Measurements from ENCODE around the gene LINC01488.

Gene LINC01488
- total RNA-seq: 0 to 1.3 (median 0) reads per million in 17 experiments

GRCh38 chr11:69481393-69481844 lies at the start of gene LINC01488:
TSS of gene LINC01488 (plus strand) at chr11:69481663.
- DNase-seq: no peak

GRCh38 chr11:69431893-69432738 lies 49.3 kb upstream of the LINC01488 start:
- no peak for DNase-seq

DNA sequence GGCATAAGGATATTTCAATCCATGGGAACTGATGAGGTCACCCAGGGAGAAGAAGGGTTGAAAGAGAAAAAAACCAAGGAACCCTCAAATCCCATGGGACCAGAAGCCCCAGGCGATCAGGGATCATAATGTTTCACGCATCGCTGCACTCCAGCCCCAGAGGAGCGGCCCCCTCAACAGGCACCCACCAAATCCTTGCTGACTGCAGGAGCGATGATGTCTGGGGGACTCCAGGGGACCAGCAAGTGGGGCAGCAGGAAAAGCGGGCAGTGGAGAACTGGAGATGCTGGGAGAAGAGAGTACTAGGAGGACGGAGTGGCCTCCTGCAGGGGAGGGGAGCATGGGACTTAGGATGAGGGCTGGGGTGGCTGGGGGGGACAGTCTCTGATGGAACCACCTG lies 47.7 kb upstream of the LINC01488 start:
- DNase-seq: no peak

- DNase-seq: no peak
Observed at GRCh38 chr11:69434471-69434931, 47.0 kb upstream of the LINC01488 start.

DNA sequence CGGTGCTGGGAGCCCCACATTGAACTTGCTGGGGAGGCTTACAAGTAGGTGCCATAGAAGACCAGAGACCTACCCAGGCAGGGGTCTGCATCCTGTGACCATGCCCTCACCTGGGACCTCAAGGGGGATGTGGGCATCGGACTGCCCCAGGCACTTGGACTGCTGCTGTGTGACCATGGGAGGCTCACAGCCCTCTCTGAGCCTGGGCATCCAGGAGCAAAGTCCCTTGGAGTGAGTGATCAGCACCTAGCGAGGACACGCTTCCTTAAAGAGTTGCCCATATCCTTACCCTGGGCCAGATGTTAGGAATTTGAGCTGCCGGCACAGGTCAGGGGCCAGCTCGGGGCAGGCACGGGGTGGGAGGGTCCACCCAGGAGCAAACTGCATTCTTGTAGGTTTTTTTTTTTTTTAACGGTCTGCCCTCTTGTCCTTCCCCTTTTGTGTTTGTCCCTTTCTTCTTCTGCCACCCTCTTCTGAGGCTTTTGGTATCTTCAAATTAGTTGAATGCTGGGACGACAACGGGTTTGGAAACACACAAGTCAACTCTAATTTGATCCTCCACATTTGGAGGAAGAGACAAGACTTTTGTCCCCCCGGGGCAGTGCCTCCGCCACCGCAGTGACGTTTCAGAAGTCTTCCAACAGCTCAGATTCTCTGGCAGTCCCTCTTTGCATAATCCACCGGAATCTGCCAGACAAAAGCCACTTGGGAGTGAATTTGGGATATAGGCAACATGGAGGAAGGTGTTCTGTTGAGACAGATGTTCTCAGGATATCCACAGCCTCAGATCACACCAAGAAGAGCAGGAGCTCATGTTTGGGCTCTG lies 46.1 kb upstream of the LINC01488 start:
- peak in 1 of 4 experiments; percentile 41 for DNase-seq

DNA sequence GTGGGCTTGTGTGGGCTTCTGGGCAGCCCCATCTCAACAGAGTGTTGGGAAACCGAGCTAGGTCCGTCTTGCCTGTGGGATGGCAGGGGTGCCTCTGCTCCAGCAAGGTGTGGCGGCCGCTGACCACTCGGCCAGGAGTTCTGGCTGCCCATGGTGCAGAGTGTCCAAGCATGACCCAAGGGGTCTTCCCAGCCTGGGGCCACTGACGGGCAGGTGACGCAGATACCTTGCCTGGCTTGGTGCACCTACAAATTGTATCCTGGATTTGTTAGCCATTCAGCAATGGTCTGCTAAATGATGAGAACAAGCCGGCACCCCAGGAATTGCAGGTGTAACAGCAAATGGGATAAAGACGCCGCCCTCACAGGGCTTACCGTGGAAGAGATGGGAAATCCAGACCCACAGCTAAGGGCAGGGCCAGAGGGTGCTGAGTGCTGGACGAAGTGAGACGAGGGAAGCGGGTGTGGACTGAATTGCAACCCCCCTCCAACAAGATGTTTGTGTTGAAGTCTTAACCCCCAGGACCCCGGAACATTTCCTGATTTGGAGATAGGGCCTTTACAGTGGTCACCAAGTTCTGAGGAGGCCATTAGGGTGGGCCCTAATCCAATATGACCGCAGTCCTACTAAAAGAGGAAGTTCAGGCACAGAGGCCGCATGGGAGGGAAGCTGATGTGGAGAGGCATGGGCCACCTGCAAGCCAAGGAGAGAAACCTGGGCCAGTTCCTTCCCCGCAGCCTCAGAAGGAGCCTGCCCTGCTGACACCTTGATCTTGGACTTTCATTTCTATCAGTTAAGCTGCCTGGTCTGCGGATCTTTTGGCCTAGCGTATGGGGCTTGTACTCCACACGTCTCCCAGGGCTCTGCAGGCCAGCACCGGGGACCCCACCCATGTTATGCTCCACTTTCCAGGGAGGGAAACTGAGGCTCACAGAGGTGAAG lies 45.2 kb upstream of the LINC01488 start:
- DNase-seq: peak in 3 of 4 experiments; percentile 39 to 57 (median 57)

GRCh38 chr11:69437001-69437875 lies 44.2 kb upstream of the LINC01488 start:
- DNase-seq: no peak

- DNase-seq: no peak
Observed at GRCh38 chr11:69437876-69438205, 43.6 kb upstream of the LINC01488 start.

- no peak for DNase-seq
Observed at GRCh38 chr11:69438286-69438920, 43.1 kb upstream of the LINC01488 start.

- no peak for DNase-seq
Observed at GRCh38 chr11:69439127-69439526, 42.3 kb upstream of the LINC01488 start.

GRCh38 chr11:69439651-69440464 lies 41.6 kb upstream of the LINC01488 start:
- no peak for DNase-seq

- no peak for DNase-seq
Observed at GRCh38 chr11:69440876-69441275, 40.6 kb upstream of the LINC01488 start.

GRCh38 chr11:69442012-69442806 lies 39.3 kb upstream of the LINC01488 start:
- no peak for DNase-seq

GRCh38 chr11:69442807-69443137 lies 38.7 kb upstream of the LINC01488 start:
- no peak for DNase-seq

DNA sequence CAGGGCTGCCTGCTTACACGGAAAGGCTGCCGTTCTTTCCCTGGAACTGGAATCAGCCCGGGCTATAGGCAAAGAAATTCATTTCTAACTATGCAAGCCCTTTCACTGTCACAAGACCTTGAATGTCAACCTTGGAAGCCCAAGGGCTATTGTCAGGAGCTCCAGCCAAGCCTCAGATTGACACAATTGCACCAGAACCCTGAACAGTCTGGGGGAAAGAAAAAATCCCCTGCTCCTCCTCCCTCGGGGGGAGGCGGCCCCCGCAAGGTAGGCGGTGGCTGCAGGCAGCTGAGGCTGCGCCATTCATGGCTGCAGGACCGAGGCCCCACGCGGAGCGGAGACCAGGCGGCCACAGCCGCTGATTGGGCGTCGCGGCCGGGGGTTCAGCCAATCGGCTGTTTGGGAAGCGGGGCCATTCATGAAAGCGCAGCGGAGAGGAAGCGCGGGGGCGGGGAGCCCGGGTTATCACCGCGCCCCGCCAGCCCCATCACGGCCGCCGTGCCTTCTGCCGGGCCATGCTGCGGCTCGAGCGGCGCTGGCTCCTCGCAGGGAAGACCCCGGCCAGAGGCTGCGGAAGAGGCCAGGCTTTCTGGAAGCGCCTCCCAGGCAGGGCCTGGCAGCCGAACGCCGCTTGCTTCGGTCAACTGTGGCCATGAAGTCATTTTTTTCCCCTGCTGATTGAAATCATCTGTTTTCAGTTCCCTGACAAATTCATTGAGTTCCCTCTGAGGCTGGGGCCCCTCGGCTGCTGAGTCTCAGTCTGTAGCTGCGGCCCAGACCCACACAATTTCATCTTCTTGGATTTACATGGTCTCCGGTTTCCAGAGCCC lies 38.1 kb upstream of the LINC01488 start:
- peak; percentile 92 to 97 (median 96) for DNase-seq

- peak; percentile 44 to 68 (median 60) for DNase-seq
Observed at GRCh38 chr11:69443968-69444364, 37.5 kb upstream of the LINC01488 start.

- DNase-seq: peak; percentile 82 to 91 (median 86)
Observed at GRCh38 chr11:69444381-69445130, 36.9 kb upstream of the LINC01488 start.

Measured in suppressor macrophage (primary cell).